ENCODE data around the gene PTPRN2.
"Not testable (repeated sequence)": the region's sequence is repeated elsewhere in the genome, so short reads cannot be mapped to it uniquely, and the experiment has no call there.

The PTPRN2 gene

GRCh38 chr7:158386355-158386618 is 201.3 kb downstream of the PTPRN2 start:
- TF ChIP-seq, protein P1, sequence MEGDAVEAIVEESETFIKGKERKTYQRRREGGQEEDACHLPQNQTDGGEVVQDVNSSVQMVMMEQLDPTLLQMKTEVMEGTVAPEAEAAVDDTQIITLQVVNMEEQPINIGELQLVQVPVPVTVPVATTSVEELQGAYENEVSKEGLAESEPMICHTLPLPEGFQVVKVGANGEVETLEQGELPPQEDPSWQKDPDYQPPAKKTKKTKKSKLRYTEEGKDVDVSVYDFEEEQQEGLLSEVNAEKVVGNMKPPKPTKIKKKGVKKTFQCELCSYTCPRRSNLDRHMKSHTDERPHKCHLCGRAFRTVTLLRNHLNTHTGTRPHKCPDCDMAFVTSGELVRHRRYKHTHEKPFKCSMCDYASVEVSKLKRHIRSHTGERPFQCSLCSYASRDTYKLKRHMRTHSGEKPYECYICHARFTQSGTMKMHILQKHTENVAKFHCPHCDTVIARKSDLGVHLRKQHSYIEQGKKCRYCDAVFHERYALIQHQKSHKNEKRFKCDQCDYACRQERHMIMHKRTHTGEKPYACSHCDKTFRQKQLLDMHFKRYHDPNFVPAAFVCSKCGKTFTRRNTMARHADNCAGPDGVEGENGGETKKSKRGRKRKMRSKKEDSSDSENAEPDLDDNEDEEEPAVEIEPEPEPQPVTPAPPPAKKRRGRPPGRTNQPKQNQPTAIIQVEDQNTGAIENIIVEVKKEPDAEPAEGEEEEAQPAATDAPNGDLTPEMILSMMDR (conservative IDR thresholded peaks at IDR 0.05; ENCODE audit: low read length): no peak
- no peak for DNase-seq (ENCODE audit: low read depth)
- no peak overlapping the region for H3K4me3 ChIP-seq (ENCODE audit: low read length)

GRCh38 chr7:158385496-158386354 is 201.9 kb downstream of the PTPRN2 start:
- H3K4me3 ChIP-seq (ENCODE audit: low read length); DNase-seq (ENCODE audit: low read depth): not testable (repeated sequence)

DNA sequence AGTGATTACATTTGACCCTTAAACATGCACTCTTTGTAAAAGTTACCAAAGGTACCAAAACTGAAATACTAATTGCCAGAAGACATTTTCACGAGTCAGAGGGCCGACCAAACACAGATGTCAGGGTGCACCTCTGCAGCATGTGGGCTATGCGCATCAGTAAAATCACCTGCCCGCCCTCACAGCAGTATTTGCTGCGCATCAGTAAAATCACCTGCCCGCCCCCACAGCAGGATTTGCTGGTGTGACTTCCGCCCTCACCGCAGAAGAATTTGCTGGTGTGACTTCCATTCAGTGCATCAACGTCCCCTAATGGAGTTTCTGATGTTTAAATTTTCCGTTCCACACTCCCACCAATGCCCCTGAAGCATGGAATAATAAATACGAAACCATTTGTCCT is 202.9 kb downstream of the PTPRN2 start:
- TF ChIP-seq, protein P1 (conservative IDR thresholded peaks at IDR 0.05; ENCODE audit: low read length): no peak
- no peak overlapping the region for H3K4me3 ChIP-seq (ENCODE audit: low read length)
- DNase-seq (ENCODE audit: low read depth): no peak

- no peak overlapping the region for H3K4me3 ChIP-seq (ENCODE audit: low read length)
- no peak for DNase-seq (ENCODE audit: low read depth)
- TF ChIP-seq, protein P1 (conservative IDR thresholded peaks at IDR 0.05; ENCODE audit: low read length): no peak
Measured at GRCh38 chr7:158383665-158384064, 204.0 kb downstream of the PTPRN2 start.

DNA sequence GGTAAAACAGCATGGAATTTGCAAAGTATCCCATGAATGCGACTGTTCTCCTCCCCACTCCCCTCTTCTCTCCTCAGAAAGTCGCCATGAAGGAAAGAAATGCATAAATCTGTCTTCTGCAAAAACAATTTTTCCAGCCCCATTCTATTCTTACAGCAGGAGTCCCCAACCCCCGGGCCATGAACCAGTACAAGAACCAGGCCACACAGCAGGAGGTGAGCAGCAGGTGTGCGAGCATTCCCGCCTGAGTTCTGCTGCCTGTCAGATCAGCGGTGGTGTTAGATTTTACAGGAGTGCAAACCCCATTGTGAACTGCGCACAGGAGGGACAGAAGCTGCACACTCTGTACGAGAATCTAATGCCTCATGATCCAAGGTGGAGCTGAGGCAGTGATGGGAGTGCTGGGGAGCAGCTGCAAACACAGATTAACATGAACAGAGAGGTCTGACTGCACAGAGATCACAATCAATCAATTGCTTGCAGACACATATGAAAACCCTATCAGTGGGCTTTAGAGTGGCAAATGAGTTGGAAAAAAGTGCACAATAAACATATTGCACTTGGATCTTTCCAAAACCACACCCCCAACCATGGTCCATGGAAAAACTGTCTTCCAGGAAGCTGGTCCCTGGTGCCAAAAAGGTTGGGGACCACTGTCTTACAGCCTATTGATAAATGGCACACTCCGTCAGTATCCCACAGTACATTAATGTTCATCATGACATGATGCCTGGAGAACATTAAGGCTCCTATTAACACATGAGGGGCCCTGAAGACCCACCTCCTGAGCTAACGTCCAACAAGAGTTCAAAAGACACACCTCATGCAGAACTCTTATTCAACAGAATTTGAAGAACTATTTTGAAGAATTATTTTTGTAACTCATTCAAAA is 205.0 kb downstream of the PTPRN2 start:
- H3K4me3 ChIP-seq (ENCODE audit: low read length): no peak overlapping the region
- no peak for DNase-seq (ENCODE audit: low read depth)
- TF ChIP-seq, protein P1 (conservative IDR thresholded peaks at IDR 0.05; ENCODE audit: low read length): no peak

DNA sequence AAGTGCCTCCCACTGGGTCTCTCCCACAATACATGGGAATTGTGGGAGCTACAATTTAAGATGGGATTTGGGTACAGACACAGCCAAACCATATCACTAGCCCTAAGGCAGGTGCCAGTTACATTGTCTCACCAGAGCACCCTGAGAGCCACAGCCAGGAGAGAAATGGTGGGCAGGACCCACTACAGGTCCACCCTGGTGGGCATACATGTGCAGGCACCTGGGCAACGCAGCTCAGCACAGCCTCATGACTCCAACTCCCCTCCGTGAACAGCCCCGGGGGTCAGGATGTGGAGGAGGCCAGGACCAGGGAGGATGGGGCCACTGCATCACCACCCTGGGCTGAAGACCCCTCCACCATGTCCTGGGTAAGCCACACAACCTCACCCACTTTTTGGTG is 205.7 kb downstream of the PTPRN2 start:
- no peak overlapping the region for H3K4me3 ChIP-seq (ENCODE audit: low read length)
- no peak for DNase-seq (ENCODE audit: low read depth)
- TF ChIP-seq, protein P1 (conservative IDR thresholded peaks at IDR 0.05; ENCODE audit: low read length): no peak

- no peak overlapping the region for H3K4me3 ChIP-seq (ENCODE audit: low read length)
- no peak for DNase-seq (ENCODE audit: low read depth)
- TF ChIP-seq, protein P1 (conservative IDR thresholded peaks at IDR 0.05; ENCODE audit: low read length): no peak
Measured at GRCh38 chr7:158378978-158379377, 208.6 kb downstream of the PTPRN2 start.

Data from AG10803 (cell line).